ENCODE results near the gene CTAGE6. TPM values are rescaled to one million over a fixed set of nuclear protein-coding genes. Genes with fewer than 3 reads are reported as not detected.
"Not testable (repeated sequence)": the region's sequence is repeated elsewhere in the genome, so short reads cannot be mapped to it uniquely, and the experiment has no call there.

CTAGE6 gene
- total RNA-seq (1 to 10 TPM in 4 of 5 experiments, under 1 TPM in 1; 0.80 to 2.4 (median 1.8) TPM), polyA plus RNA-seq (not detected), total RNA-seq (not detected)

GRCh38 chr7:143757596-143757995 lies at the start of gene CTAGE6:
CTAGE6 (minus strand) TSS chr7:143757696; CDS start chr7:143757658, 38 bp downstream.
- ATAC-seq, CTCF ChIA-PET: not testable (repeated sequence)

GRCh38 chr7:143806664-143807071 lies 49.2 kb upstream of the CTAGE6 start:
- ATAC-seq; H3K27me3 ChIP-seq (ENCODE audit: control insufficient read depth in 2 of 2, insufficient read depth in 2 of 2, low read length in 2 of 2); H3K27ac ChIP-seq (ENCODE audit: low read depth, low read length); H3K9me3 ChIP-seq (ENCODE audit: control insufficient read depth in 2 of 3, low read length in 3 of 3); H3K9me3 Mint-ChIP-seq; CTCF ChIA-PET; intact Hi-C loops (cut with micrococcal nuclease); H3K4me1 Mint-ChIP-seq; POLR2A ChIA-PET; H3K27me3 Mint-ChIP-seq; H3K4me3 ChIP-seq (ENCODE audit: low read length); H3K4me3 Mint-ChIP-seq; DNase-seq; H3K27ac Mint-ChIP-seq; H3K36me3 ChIP-seq (ENCODE audit: control insufficient read depth in 2 of 3, insufficient read depth in 3 of 3, low read length in 3 of 3); H3K36me3 Mint-ChIP-seq; H3K4me1 ChIP-seq (ENCODE audit: control insufficient read depth in 2 of 2, insufficient read depth in 2 of 2, low read length in 2 of 2): not testable (repeated sequence)

More at GRCh38 chr7:143757596-143757995, at the start of gene CTAGE6:
- H3K4me3 Mint-ChIP-seq; H3K36me3 ChIP-seq (ENCODE audit: control insufficient read depth in 2 of 3, insufficient read depth in 3 of 3, low read length in 3 of 3); H3K27me3 Mint-ChIP-seq; POLR2A ChIA-PET; H3K27ac Mint-ChIP-seq; H3K36me3 Mint-ChIP-seq; H3K27me3 ChIP-seq (ENCODE audit: control insufficient read depth in 2 of 2, insufficient read depth in 2 of 2, low read length in 2 of 2); DNase-seq; H3K4me1 ChIP-seq (ENCODE audit: control insufficient read depth in 2 of 2, insufficient read depth in 2 of 2, low read length in 2 of 2); H3K4me3 ChIP-seq (ENCODE audit: low read length); H3K4me1 Mint-ChIP-seq; H3K27ac ChIP-seq (ENCODE audit: low read depth, low read length); H3K9me3 Mint-ChIP-seq; intact Hi-C loops (cut with micrococcal nuclease); H3K9me3 ChIP-seq (ENCODE audit: control insufficient read depth in 2 of 3, low read length in 3 of 3): not testable (repeated sequence)

- H3K4me3 ChIP-seq (ENCODE audit: low read length); H3K36me3 ChIP-seq (ENCODE audit: control insufficient read depth in 2 of 3, insufficient read depth in 3 of 3, low read length in 3 of 3); POLR2A ChIA-PET; H3K27ac Mint-ChIP-seq; intact Hi-C loops (cut with micrococcal nuclease); H3K4me3 Mint-ChIP-seq; H3K36me3 Mint-ChIP-seq; ATAC-seq; H3K27me3 ChIP-seq (ENCODE audit: control insufficient read depth in 2 of 2, insufficient read depth in 2 of 2, low read length in 2 of 2); H3K27ac ChIP-seq (ENCODE audit: low read depth, low read length); H3K4me1 Mint-ChIP-seq; H3K4me1 ChIP-seq (ENCODE audit: control insufficient read depth in 2 of 2, insufficient read depth in 2 of 2, low read length in 2 of 2); CTCF ChIA-PET; DNase-seq; H3K9me3 ChIP-seq (ENCODE audit: control insufficient read depth in 2 of 3, low read length in 3 of 3); H3K27me3 Mint-ChIP-seq; H3K9me3 Mint-ChIP-seq: not testable (repeated sequence)
These were observed 40.4 kb upstream of the CTAGE6 start for GRCh38 chr7:143797896-143798290.

GRCh38 chr7:143797119-143797895 lies 39.8 kb upstream of the CTAGE6 start:
- H3K27ac Mint-ChIP-seq; H3K4me1 Mint-ChIP-seq; intact Hi-C loops (cut with micrococcal nuclease); H3K9me3 Mint-ChIP-seq; POLR2A ChIA-PET; H3K36me3 Mint-ChIP-seq; H3K36me3 ChIP-seq (ENCODE audit: control insufficient read depth in 2 of 3, insufficient read depth in 3 of 3, low read length in 3 of 3); H3K4me3 Mint-ChIP-seq; ATAC-seq; H3K27ac ChIP-seq (ENCODE audit: low read depth, low read length); DNase-seq; H3K9me3 ChIP-seq (ENCODE audit: control insufficient read depth in 2 of 3, low read length in 3 of 3); H3K4me1 ChIP-seq (ENCODE audit: control insufficient read depth in 2 of 2, insufficient read depth in 2 of 2, low read length in 2 of 2); H3K27me3 Mint-ChIP-seq; CTCF ChIA-PET; H3K4me3 ChIP-seq (ENCODE audit: low read length); H3K27me3 ChIP-seq (ENCODE audit: control insufficient read depth in 2 of 2, insufficient read depth in 2 of 2, low read length in 2 of 2): not testable (repeated sequence)

- H3K4me3 ChIP-seq (ENCODE audit: low read length); H3K27me3 Mint-ChIP-seq; CTCF ChIA-PET; H3K4me3 Mint-ChIP-seq; H3K4me1 Mint-ChIP-seq; H3K27ac Mint-ChIP-seq; H3K9me3 Mint-ChIP-seq; H3K36me3 Mint-ChIP-seq; H3K27ac ChIP-seq (ENCODE audit: low read depth, low read length); H3K27me3 ChIP-seq (ENCODE audit: control insufficient read depth in 2 of 2, insufficient read depth in 2 of 2, low read length in 2 of 2); POLR2A ChIA-PET; ATAC-seq; H3K36me3 ChIP-seq (ENCODE audit: control insufficient read depth in 2 of 3, insufficient read depth in 3 of 3, low read length in 3 of 3); DNase-seq; intact Hi-C loops (cut with micrococcal nuclease); H3K4me1 ChIP-seq (ENCODE audit: control insufficient read depth in 2 of 2, insufficient read depth in 2 of 2, low read length in 2 of 2); H3K9me3 ChIP-seq (ENCODE audit: control insufficient read depth in 2 of 3, low read length in 3 of 3): not testable (repeated sequence)
These were observed 38.2 kb upstream of the CTAGE6 start for GRCh38 chr7:143795653-143796052.

GRCh38 chr7:143792633-143793032 lies 35.1 kb upstream of the CTAGE6 start:
- H3K9me3 Mint-ChIP-seq; H3K4me1 ChIP-seq (ENCODE audit: control insufficient read depth in 2 of 2, insufficient read depth in 2 of 2, low read length in 2 of 2); CTCF ChIA-PET; DNase-seq; ATAC-seq; H3K4me1 Mint-ChIP-seq; H3K4me3 Mint-ChIP-seq; H3K4me3 ChIP-seq (ENCODE audit: low read length); H3K27ac Mint-ChIP-seq; H3K27ac ChIP-seq (ENCODE audit: low read depth, low read length); intact Hi-C loops (cut with micrococcal nuclease); H3K9me3 ChIP-seq (ENCODE audit: control insufficient read depth in 2 of 3, low read length in 3 of 3); POLR2A ChIA-PET; H3K36me3 ChIP-seq (ENCODE audit: control insufficient read depth in 2 of 3, insufficient read depth in 3 of 3, low read length in 3 of 3); H3K27me3 ChIP-seq (ENCODE audit: control insufficient read depth in 2 of 2, insufficient read depth in 2 of 2, low read length in 2 of 2); H3K36me3 Mint-ChIP-seq; H3K27me3 Mint-ChIP-seq: not testable (repeated sequence)

- H3K4me1 ChIP-seq (ENCODE audit: control insufficient read depth in 2 of 2, insufficient read depth in 2 of 2, low read length in 2 of 2); H3K4me3 Mint-ChIP-seq; H3K4me1 Mint-ChIP-seq; H3K4me3 ChIP-seq (ENCODE audit: low read length); CTCF ChIA-PET; H3K27me3 ChIP-seq (ENCODE audit: control insufficient read depth in 2 of 2, insufficient read depth in 2 of 2, low read length in 2 of 2); POLR2A ChIA-PET; intact Hi-C loops (cut with micrococcal nuclease); H3K36me3 ChIP-seq (ENCODE audit: control insufficient read depth in 2 of 3, insufficient read depth in 3 of 3, low read length in 3 of 3); H3K27ac ChIP-seq (ENCODE audit: low read depth, low read length); H3K36me3 Mint-ChIP-seq; ATAC-seq; H3K9me3 ChIP-seq (ENCODE audit: control insufficient read depth in 2 of 3, low read length in 3 of 3); H3K27ac Mint-ChIP-seq; H3K27me3 Mint-ChIP-seq; DNase-seq; H3K9me3 Mint-ChIP-seq: not testable (repeated sequence)
These were observed 28.1 kb upstream of the CTAGE6 start for GRCh38 chr7:143785415-143786182.
